HG02759 (cell line): ENCODE measurements around the gene ITGA8.
A peak's percentile ranks its signal among the peaks of the same experiment; 100 is the strongest.
"Not testable (repeated sequence)": the region's sequence is repeated elsewhere in the genome, so short reads cannot be mapped to it uniquely, and the experiment has no call there.

Experiments
- ATAC-seq: cut with Tn5 transposase; IDR thresholded peaks from one replicate; pipeline ENCODE4 v1.9.1; 2021; ENCODE audit warnings: mild to moderate bottlenecking, moderate library complexity; ENCODE audit not compliant: unreplicated experiment

The ITGA8 gene

GRCh38 chr10:15719899-15720634 is at the start of gene ITGA8:
ITGA8 (minus strand) TSS chr10:15719922; CDS start chr10:15719771, 151 bp downstream.
- ATAC-seq, result no peak

GRCh38 chr10:15764892-15765454 is 45.3 kb upstream of the ITGA8 start:
- ATAC-seq, result no peak

GRCh38 chr10:15763006-15763405 is 43.3 kb upstream of the ITGA8 start:
- ATAC-seq, result no peak

- ATAC-seq, result not testable (repeated sequence)
These were observed 42.5 kb upstream of the ITGA8 start for GRCh38 chr10:15762239-15762638.

GRCh38 chr10:15761224-15761623 is 41.5 kb upstream of the ITGA8 start:
- ATAC-seq, result not testable (repeated sequence)

GRCh38 chr10:15760681-15761080 is 41.0 kb upstream of the ITGA8 start:
- no peak for ATAC-seq

- no peak for ATAC-seq
These were observed 39.5 kb upstream of the ITGA8 start for GRCh38 chr10:15759265-15759664.

- ATAC-seq, result no peak
These were observed 38.9 kb upstream of the ITGA8 start for GRCh38 chr10:15758618-15759017.

- no peak for ATAC-seq
These were observed 35.2 kb upstream of the ITGA8 start for GRCh38 chr10:15754937-15755336.

- ATAC-seq, result no peak
These were observed 31.3 kb upstream of the ITGA8 start for GRCh38 chr10:15751046-15751445.

GRCh38 chr10:15748126-15748525 is 28.4 kb upstream of the ITGA8 start:
- ATAC-seq, result no peak

- no peak for ATAC-seq
These were observed 27.9 kb upstream of the ITGA8 start for GRCh38 chr10:15747632-15748031.

GRCh38 chr10:15745751-15746150 is 26.0 kb upstream of the ITGA8 start:
- no peak for ATAC-seq

GRCh38 chr10:15744217-15744865 is 24.6 kb upstream of the ITGA8 start:
- peak; percentile 80 for ATAC-seq

GRCh38 chr10:15743443-15743842 is 23.7 kb upstream of the ITGA8 start:
- ATAC-seq, result no peak

GRCh38 chr10:15742836-15743235 is 23.1 kb upstream of the ITGA8 start:
- no peak for ATAC-seq

- ATAC-seq, result no peak
These were observed 22.4 kb upstream of the ITGA8 start for GRCh38 chr10:15742102-15742501.

GRCh38 chr10:15741581-15741980 is 21.9 kb upstream of the ITGA8 start:
- no peak for ATAC-seq

- ATAC-seq, result no peak
These were observed 20.5 kb upstream of the ITGA8 start for GRCh38 chr10:15740261-15740660.

- ATAC-seq, result no peak
These were observed 19.7 kb upstream of the ITGA8 start for GRCh38 chr10:15739254-15739970.

- no peak for ATAC-seq
These were observed 18.7 kb upstream of the ITGA8 start for GRCh38 chr10:15738270-15738925.
